Measurements from ENCODE around the gene MSL1.

GRCh38 chr17:40106760-40107521, 14.8 kb upstream of the MSL1 start:
- no peak for TF ChIP-seq POLR2A (IDR thresholded peaks at IDR 0.05)
- TF ChIP-seq CTCF (IDR thresholded peaks at IDR 0.05), result no peak

All from sigmoid colon (tissue), 3 donors.